TTC549 (cell line): ENCODE results near the gene LAMB1.
"Not testable (repeated sequence)": the region's sequence is repeated elsewhere in the genome, so short reads cannot be mapped to it uniquely, and the experiment has no call there.

Experiments
- FAIRE-seq: peaks from 2 replicates; lab custom pipeline; 2012; peaks lifted over from hg19 to GRCh38; lab: Jason Lieb, UNC

The LAMB1 gene

GRCh38 chr7:108002726-108003598, at the start of gene LAMB1:
TSS of gene LAMB1 (minus strand) at chr7:108003161. CDS start at chr7:108002885, 276 bp downstream.
- no peak for FAIRE-seq

- FAIRE-seq: no peak
Observed at GRCh38 chr7:108051454-108051853, 48.5 kb upstream of the LAMB1 start.

GRCh38 chr7:108049962-108050361, 47.0 kb upstream of the LAMB1 start:
- no peak for FAIRE-seq

- no peak for FAIRE-seq
Observed at GRCh38 chr7:108048422-108048821, 45.5 kb upstream of the LAMB1 start.

GRCh38 chr7:108046952-108047506, 44.1 kb upstream of the LAMB1 start:
- no peak for FAIRE-seq

- no peak for FAIRE-seq
Observed at GRCh38 chr7:108045669-108046068, 42.7 kb upstream of the LAMB1 start.

- no peak for FAIRE-seq
Observed at GRCh38 chr7:108045154-108045553, 42.2 kb upstream of the LAMB1 start.

GRCh38 chr7:108044345-108044744, 41.4 kb upstream of the LAMB1 start:
- no peak for FAIRE-seq

- FAIRE-seq: no peak
Observed at GRCh38 chr7:108038986-108039385, 36.0 kb upstream of the LAMB1 start.

GRCh38 chr7:108037741-108038140, 34.8 kb upstream of the LAMB1 start:
- no peak for FAIRE-seq

- no peak for FAIRE-seq
Observed at GRCh38 chr7:108037140-108037539, 34.2 kb upstream of the LAMB1 start.

GRCh38 chr7:108034586-108034985, 31.6 kb upstream of the LAMB1 start:
- FAIRE-seq: no peak

GRCh38 chr7:108033776-108034497, 31.0 kb upstream of the LAMB1 start:
- FAIRE-seq: no peak

- FAIRE-seq: not testable (repeated sequence)
Observed at GRCh38 chr7:108033309-108033708, 30.3 kb upstream of the LAMB1 start.

- FAIRE-seq: no peak
Observed at GRCh38 chr7:108030516-108030915, 27.6 kb upstream of the LAMB1 start.

GRCh38 chr7:108029034-108029433, 26.1 kb upstream of the LAMB1 start:
- FAIRE-seq: no peak

GRCh38 chr7:108028111-108028510, 25.1 kb upstream of the LAMB1 start:
- FAIRE-seq: no peak

GRCh38 chr7:108027239-108027638, 24.3 kb upstream of the LAMB1 start:
- no peak for FAIRE-seq

GRCh38 chr7:108026647-108027046, 23.7 kb upstream of the LAMB1 start:
- no peak for FAIRE-seq

- no peak for FAIRE-seq
Observed at GRCh38 chr7:108026116-108026515, 23.2 kb upstream of the LAMB1 start.

GRCh38 chr7:108024538-108024937, 21.6 kb upstream of the LAMB1 start:
- no peak for FAIRE-seq

- FAIRE-seq: no peak
Observed at GRCh38 chr7:108020585-108020984, 17.6 kb upstream of the LAMB1 start.

- FAIRE-seq: no peak
Observed at GRCh38 chr7:108018668-108019067, 15.7 kb upstream of the LAMB1 start.
